H9 (cell line): ENCODE measurements around the gene KAZN. TPM values are rescaled to one million over a fixed set of nuclear protein-coding genes. Genes with fewer than 3 reads are reported as not detected.

Source experiments
- DNase-seq: peaks from one replicate; pipeline ENCODE4 v3.0.0-alpha.2; 2017
- H2AFZ ChIP-seq: one replicate; pipeline ENCODE4 v1.6.1; 2013; ENCODE audit warnings: mild to moderate bottlenecking, low read length, control low read depth, moderate library complexity
- H2AK5ac ChIP-seq: 2 replicates; pipeline ENCODE4 v1.6.1; 2013; ENCODE audit warnings: low read length, control low read depth, mixed read lengths; ENCODE audit not compliant: insufficient read length
- H2BK120ac ChIP-seq: one replicate; pipeline ENCODE4 v1.6.1; 2013; ENCODE audit warnings: low read depth, mild to moderate bottlenecking, low read length, control low read depth, inconsistent platforms; ENCODE audit not compliant: poor library complexity, severe bottlenecking
- H2BK12ac ChIP-seq: 2 replicates; pipeline ENCODE4 v1.6.1; 2013; ENCODE audit warnings: low read length, control low read depth, mixed read lengths, low read depth; ENCODE audit not compliant: insufficient read length
- H2BK15ac ChIP-seq: 2 replicates; pipeline ENCODE4 v1.6.1; 2013; ENCODE audit warnings: low read depth, low read length, control low read depth
- H2BK20ac ChIP-seq: one replicate; pipeline ENCODE4 v1.6.1; 2013; ENCODE audit warnings: low read depth, mild to moderate bottlenecking, low read length, control low read depth, inconsistent platforms; ENCODE audit not compliant: poor library complexity, severe bottlenecking
- H2BK5ac ChIP-seq: 2 replicates; pipeline ENCODE4 v1.6.1; 2013; ENCODE audit warnings: low read length, control low read depth, mixed read lengths; ENCODE audit not compliant: insufficient read length
- H3K14ac ChIP-seq: 2 replicates; pipeline ENCODE4 v1.6.1; 2013; ENCODE audit warnings: low read length, control low read depth; ENCODE audit not compliant: insufficient read depth
- H3K18ac ChIP-seq: 2 replicates; pipeline ENCODE4 v1.6.1; 2013; ENCODE audit warnings: low read depth, mild to moderate bottlenecking, mixed read lengths, low read length, control low read depth; ENCODE audit not compliant: insufficient read length
- H3K23ac ChIP-seq: 2 replicates; pipeline ENCODE4 v1.6.1; 2013; ENCODE audit warnings: low read length, control low read depth, mixed read lengths, low read depth; ENCODE audit not compliant: insufficient read length
- H3K23me2 ChIP-seq: 2 replicates; pipeline ENCODE4 v1.6.1; 2013; ENCODE audit warnings: low read depth, mild to moderate bottlenecking, mixed read lengths, low read length, control low read depth; ENCODE audit not compliant: insufficient read length, poor library complexity, severe bottlenecking
- H3K27ac ChIP-seq: 2 replicates; pipeline ENCODE4 v1.5.1; 2013; ENCODE audit warnings: low read length, control low read depth, mixed read lengths, low read depth; ENCODE audit not compliant: insufficient read length
- H3K27me3 ChIP-seq: 2 replicates; pipeline ENCODE4 v1.6.1; 2013; ENCODE audit warnings: low read length, control low read depth, inconsistent platforms; ENCODE audit not compliant: insufficient read depth
- H3K4ac ChIP-seq: 2 replicates; pipeline ENCODE4 v1.6.1; 2013; ENCODE audit warnings: low read depth, mild to moderate bottlenecking, control low read depth, inconsistent platforms, low read length, moderate library complexity
- H3K4me1 ChIP-seq: 2 replicates; pipeline ENCODE4 v1.6.1; 2013; ENCODE audit warnings: low read length, control low read depth, inconsistent platforms; ENCODE audit not compliant: insufficient read depth
- H3K4me2 ChIP-seq: 2 replicates; pipeline ENCODE4 v1.6.1; 2013; ENCODE audit warnings: low read length, control low read depth, mixed read lengths; ENCODE audit not compliant: insufficient read length, insufficient read depth
- H3K56ac ChIP-seq: 2 replicates; pipeline ENCODE4 v1.6.1; 2013; ENCODE audit warnings: low read depth, mild to moderate bottlenecking, mixed read lengths, low read length, control low read depth; ENCODE audit not compliant: insufficient read length
- H3K79me1 ChIP-seq: 2 replicates; pipeline ENCODE4 v1.6.1; 2013; ENCODE audit warnings: low read depth, mild to moderate bottlenecking, moderate library complexity, low read length, control low read depth, inconsistent platforms; ENCODE audit not compliant: insufficient read depth, poor library complexity, severe bottlenecking
- H3K79me2 ChIP-seq: 2 replicates; pipeline ENCODE4 v1.6.1; 2013; ENCODE audit warnings: low read length, control low read depth, inconsistent platforms; ENCODE audit not compliant: insufficient read depth
- H3K9ac ChIP-seq: 2 replicates; pipeline ENCODE4 v1.6.1; 2013; ENCODE audit warnings: low read length, control low read depth, mixed read lengths; ENCODE audit not compliant: insufficient read length; ENCODE audit errors: extremely low read depth
- H3K9me3 ChIP-seq: one replicate; pipeline ENCODE4 v1.6.1; 2013; ENCODE audit warnings: low read depth, low read length, inconsistent platforms; ENCODE audit not compliant: control insufficient read depth
- H3T11ph ChIP-seq: one replicate; pipeline ENCODE4 v1.6.1; 2013; ENCODE audit warnings: mild to moderate bottlenecking, low read length, control low read depth, inconsistent platforms
- H4K20me1 ChIP-seq: one replicate; pipeline ENCODE4 v1.6.1; 2013; ENCODE audit not compliant: control insufficient read depth, insufficient read length, insufficient read depth
- H4K5ac ChIP-seq: 2 replicates; pipeline ENCODE4 v1.6.1; 2013; ENCODE audit warnings: low read depth, mild to moderate bottlenecking, mixed read lengths, low read length, control low read depth; ENCODE audit not compliant: insufficient read length
- H4K8ac ChIP-seq: replicated peaks from 2 replicates; pipeline ENCODE4 v1.6.1; 2013; ENCODE audit warnings: low read length, control low read depth, mixed read lengths, low read depth; ENCODE audit not compliant: insufficient read length
- H4K91ac ChIP-seq: 2 replicates; pipeline ENCODE4 v1.6.1; 2013; ENCODE audit warnings: low read depth, mild to moderate bottlenecking, moderate library complexity, mixed read lengths, low read length, control low read depth; ENCODE audit not compliant: insufficient read length
- H3K27ac Mint-ChIP-seq, 3 experiments: 2 replicates in 2 of 3; 3 replicates in 1 of 3; pipeline ENCODE4 v1.8.0; 2020 to 2021; ENCODE audit warnings: mixed read lengths in 3 of 3, mild to moderate bottlenecking in 1 of 3, moderate library complexity in 1 of 3
- H3K27me3 Mint-ChIP-seq: 2 replicates; pipeline ENCODE4 v1.8.0; 2021; ENCODE audit warnings: low read depth, mild to moderate bottlenecking, moderate library complexity, mixed read lengths
- H3K36me3 Mint-ChIP-seq, 3 experiments: 2 replicates in 2 of 3; 3 replicates in 1 of 3; pipeline ENCODE4 v1.8.0; 2020 to 2021; ENCODE audit warnings: low read depth in 3 of 3, mixed read lengths in 3 of 3; ENCODE audit not compliant: insufficient read depth in 1 of 3
- H3K4me1 Mint-ChIP-seq, 2 experiments: 2 replicates each; pipeline ENCODE4 v1.8.0; 2020; ENCODE audit warnings: mixed read lengths in 2 of 2
- H3K4me3 Mint-ChIP-seq, 2 experiments: 2 replicates in 1 of 2; 3 replicates in 1 of 2; pipeline ENCODE4 v1.8.0; 2020 to 2021; ENCODE audit warnings: mild to moderate bottlenecking in 2 of 2, mixed read lengths in 2 of 2, moderate library complexity in 1 of 2
- H3K9me3 Mint-ChIP-seq, 2 experiments: 2 replicates in 1 of 2; 3 replicates in 1 of 2; pipeline ENCODE4 v1.8.0; 2020; ENCODE audit warnings: mild to moderate bottlenecking in 2 of 2, mixed read lengths in 2 of 2, moderate library complexity in 1 of 2
- WGBS: extraction: QIAGEN DNeasy Blood & Tissue Kit; methylation state at CpG from one replicate; pipeline ENCODE4 v1.1.7; 2013; ENCODE audit warnings: missing lambda C conversion rate, low lambda C conversion rate, mixed read lengths; ENCODE audit not compliant: insufficient read length; ENCODE audit errors: extremely low coverage; 5-methylcytosine and 5-hydroxymethylcytosine counted together
- total RNA-seq: library from RNA; stranded (reverse); gene quantifications from 2 replicates; pipeline ENCODE4 v1.2.1, GENCODE V29; 2021
- TF ChIP-seq, protein P1 (sequence below): fragments of 200-600 bp; sonication (generic); conservative IDR thresholded peaks from 3 replicates; pipeline ENCODE4 v1.8.0; 2021; ENCODE audit warnings: antibody characterized with exemption, mild to moderate bottlenecking

Gene KAZN
- total RNA-seq, 1 experiment from 2014 or later, result 7.6 TPM

DNA sequence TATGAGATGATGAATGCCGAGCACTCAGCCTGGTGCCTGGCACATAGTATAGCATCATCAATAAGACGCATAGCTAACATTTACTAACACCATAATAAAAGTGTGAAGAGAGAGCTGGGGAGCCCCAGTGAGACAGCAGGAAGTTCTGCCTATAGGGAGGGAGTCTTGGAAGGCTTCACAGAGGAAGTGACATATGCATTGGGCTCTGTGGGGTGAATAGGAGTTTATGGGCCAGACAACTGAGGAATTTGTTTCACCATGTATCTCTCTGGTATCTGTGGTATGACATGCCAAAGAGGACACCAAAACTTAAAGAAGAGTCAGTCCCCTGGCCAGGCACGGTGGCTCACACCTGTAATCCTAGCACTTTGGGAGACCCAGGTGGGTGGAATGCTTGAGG is 436.8 kb downstream of the KAZN start:
- Histone ChIP-seq H3K27me3 (no peaks in the 10 kb centered on the region), H3K4ac (no peak overlapping the region), H2BK20ac (no peak overlapping the region), H2AK5ac (no peak overlapping the region), H2BK120ac (no peak overlapping the region), H3K79me2 (no peaks in the 10 kb centered on the region), H3K23me2 (no peaks in the 10 kb centered on the region), H2AFZ (no peak overlapping the region), H3K4me2 (no peak overlapping the region), H3K9ac (no peak overlapping the region), H3K4me1 (no peaks in the 10 kb centered on the region; the same call in 1 of the 2 replicates), H2BK15ac (no peak overlapping the region), H3K18ac (no peak overlapping the region), H2BK12ac (no peak overlapping the region), H3K9me3 (no peaks in the 10 kb centered on the region), H4K8ac (no peak overlapping the region), H3K23ac (no peak overlapping the region), H4K91ac (no peak overlapping the region), H4K5ac (no peak overlapping the region), H3K27ac (no peak overlapping the region), H3T11ph (no peak overlapping the region), H3K79me1 (no peaks in the 10 kb centered on the region), H2BK5ac (no peak overlapping the region), H3K14ac (no peak overlapping the region), H4K20me1 (no peaks in the 10 kb centered on the region), H3K56ac (no peak overlapping the region)
- TF ChIP-seq, protein P1, sequence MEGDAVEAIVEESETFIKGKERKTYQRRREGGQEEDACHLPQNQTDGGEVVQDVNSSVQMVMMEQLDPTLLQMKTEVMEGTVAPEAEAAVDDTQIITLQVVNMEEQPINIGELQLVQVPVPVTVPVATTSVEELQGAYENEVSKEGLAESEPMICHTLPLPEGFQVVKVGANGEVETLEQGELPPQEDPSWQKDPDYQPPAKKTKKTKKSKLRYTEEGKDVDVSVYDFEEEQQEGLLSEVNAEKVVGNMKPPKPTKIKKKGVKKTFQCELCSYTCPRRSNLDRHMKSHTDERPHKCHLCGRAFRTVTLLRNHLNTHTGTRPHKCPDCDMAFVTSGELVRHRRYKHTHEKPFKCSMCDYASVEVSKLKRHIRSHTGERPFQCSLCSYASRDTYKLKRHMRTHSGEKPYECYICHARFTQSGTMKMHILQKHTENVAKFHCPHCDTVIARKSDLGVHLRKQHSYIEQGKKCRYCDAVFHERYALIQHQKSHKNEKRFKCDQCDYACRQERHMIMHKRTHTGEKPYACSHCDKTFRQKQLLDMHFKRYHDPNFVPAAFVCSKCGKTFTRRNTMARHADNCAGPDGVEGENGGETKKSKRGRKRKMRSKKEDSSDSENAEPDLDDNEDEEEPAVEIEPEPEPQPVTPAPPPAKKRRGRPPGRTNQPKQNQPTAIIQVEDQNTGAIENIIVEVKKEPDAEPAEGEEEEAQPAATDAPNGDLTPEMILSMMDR, result no peak
- Mint-ChIP-seq H3K4me1 (peaks cover 4 to 8% of the 10 kb centered on the region in 2 experiments), H3K36me3 (no peaks in the 10 kb centered on the region), H3K27me3 (no peaks in the 10 kb centered on the region), H3K27ac (no peak overlapping the region; a peak in 1 of 7 replicates), H3K4me3 (no peak overlapping the region), H3K9me3 (no peaks in the 10 kb centered on the region)
- DNase-seq, result no peak
- WGBS, result no CpG with 5 or more reads among the region's 3 CpGs
